Activated CD4-positive, CD25-positive, alpha-beta regulatory T cell treated with anti-CD3 and anti-CD28 coated beads, Interleukin-2, amount 50 U/mL, for 16 hours (primary cell): ENCODE results near the gene USP47.

Experiments used
- DNase-seq: peaks from one replicate; pipeline ENCODE4 v3.0.0-alpha.2; 2020; ENCODE audit warnings: low read depth, low spot score

Gene USP47

GRCh38 chr11:11998091-11998781 lies 156.5 kb downstream of the USP47 start:
- no peak for DNase-seq

GRCh38 chr11:12001186-12001585 lies 159.4 kb downstream of the USP47 start:
- DNase-seq, result no peak

GRCh38 chr11:12003336-12003735 lies 161.6 kb downstream of the USP47 start:
- DNase-seq, result no peak

- no peak for DNase-seq
These were observed 162.0 kb downstream of the USP47 start for GRCh38 chr11:12003815-12004214.

GRCh38 chr11:12005061-12005460 lies 163.3 kb downstream of the USP47 start:
- DNase-seq, result no peak

GRCh38 chr11:12005476-12005875 lies 163.7 kb downstream of the USP47 start:
- DNase-seq, result no peak

- DNase-seq, result no peak
These were observed 164.9 kb downstream of the USP47 start for GRCh38 chr11:12006552-12007229.

- no peak for DNase-seq
These were observed 165.4 kb downstream of the USP47 start for GRCh38 chr11:12007230-12007593.

GRCh38 chr11:12007769-12008737 lies 166.3 kb downstream of the USP47 start, which contains the start of gene DKK3:
TSS of gene DKK3 (minus strand) at chr11:12008626. CDS start at chr11:12008582, 44 bp downstream.
- DNase-seq, result no peak
